PC-3 (cell line): Measurements from ENCODE around the gene ABCB4. TPM values are rescaled to one million over a fixed set of nuclear protein-coding genes. Genes with fewer than 3 reads are reported as not detected.

ENCODE experiments used
- total RNA-seq: library from RNA; depleted of rRNA; stranded (reverse); fragments of >200 nt; gene quantifications from 2 replicates; pipeline ENCODE4 v1.2.3, GENCODE V29; 2014; rRNA removed

The ABCB4 gene
- total RNA-seq, 1 experiment from 2014 or later, result not detected

Other genes starting within 250 kb of the ABCB4 start
- 6.9 and 7.7 TPM in 2 replicates for gene CROT, start 130.0 kb downstream of the ABCB4 start, total RNA-seq
- gene ABCB1, start 125.2 kb upstream of the ABCB4 start, total RNA-seq, result not detected in 2 replicates
- 0.12 and 1.1 TPM in 2 replicates for gene RUNDC3B, start 152.7 kb upstream of the ABCB4 start, total RNA-seq